Measurements from ENCODE around the gene ZDHHC13.

Gene ZDHHC13

DNA sequence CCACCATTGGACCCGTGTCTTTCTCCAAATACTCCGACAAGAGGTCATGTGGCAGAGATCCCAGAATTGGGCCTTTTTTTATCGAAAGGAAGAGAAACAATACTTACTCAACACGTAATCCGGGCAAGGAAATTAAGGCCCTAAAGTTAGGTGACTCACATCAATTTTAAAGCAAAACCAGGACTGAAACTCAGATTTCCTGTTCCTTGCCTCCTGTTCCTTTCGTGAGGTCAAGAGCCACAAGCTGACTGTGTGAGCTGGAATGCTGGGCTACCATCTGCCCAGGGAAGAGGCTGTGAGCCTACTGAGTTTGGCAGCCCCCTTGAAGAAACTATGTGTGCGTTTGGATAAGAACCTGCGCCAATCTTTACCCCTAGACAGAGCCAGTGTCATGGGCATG is 29.3 kb upstream of the ZDHHC13 start:
- Histone ChIP-seq H3K27ac (replicated peaks) (no peak overlapping the region), H3K27me3 (ENCODE audit: insufficient read depth, poor library complexity, severe bottlenecking) (no peaks in the 10 kb centered on the region), H3K4me3 (replicated peaks; ENCODE audit: insufficient read depth, low read length) (no peak overlapping the region)
- TF ChIP-seq SPI1 (IDR thresholded peaks at IDR 0.05; ENCODE audit: borderline replicate concordance, low read depth) (no peak), POLR2AphosphoS5 (IDR thresholded peaks at IDR 0.05; ENCODE audit: low read depth) (no peak), GABPA (IDR thresholded peaks at IDR 0.05; ENCODE audit: low read depth) (no peak)
- TF ChIP-seq, protein P1, sequence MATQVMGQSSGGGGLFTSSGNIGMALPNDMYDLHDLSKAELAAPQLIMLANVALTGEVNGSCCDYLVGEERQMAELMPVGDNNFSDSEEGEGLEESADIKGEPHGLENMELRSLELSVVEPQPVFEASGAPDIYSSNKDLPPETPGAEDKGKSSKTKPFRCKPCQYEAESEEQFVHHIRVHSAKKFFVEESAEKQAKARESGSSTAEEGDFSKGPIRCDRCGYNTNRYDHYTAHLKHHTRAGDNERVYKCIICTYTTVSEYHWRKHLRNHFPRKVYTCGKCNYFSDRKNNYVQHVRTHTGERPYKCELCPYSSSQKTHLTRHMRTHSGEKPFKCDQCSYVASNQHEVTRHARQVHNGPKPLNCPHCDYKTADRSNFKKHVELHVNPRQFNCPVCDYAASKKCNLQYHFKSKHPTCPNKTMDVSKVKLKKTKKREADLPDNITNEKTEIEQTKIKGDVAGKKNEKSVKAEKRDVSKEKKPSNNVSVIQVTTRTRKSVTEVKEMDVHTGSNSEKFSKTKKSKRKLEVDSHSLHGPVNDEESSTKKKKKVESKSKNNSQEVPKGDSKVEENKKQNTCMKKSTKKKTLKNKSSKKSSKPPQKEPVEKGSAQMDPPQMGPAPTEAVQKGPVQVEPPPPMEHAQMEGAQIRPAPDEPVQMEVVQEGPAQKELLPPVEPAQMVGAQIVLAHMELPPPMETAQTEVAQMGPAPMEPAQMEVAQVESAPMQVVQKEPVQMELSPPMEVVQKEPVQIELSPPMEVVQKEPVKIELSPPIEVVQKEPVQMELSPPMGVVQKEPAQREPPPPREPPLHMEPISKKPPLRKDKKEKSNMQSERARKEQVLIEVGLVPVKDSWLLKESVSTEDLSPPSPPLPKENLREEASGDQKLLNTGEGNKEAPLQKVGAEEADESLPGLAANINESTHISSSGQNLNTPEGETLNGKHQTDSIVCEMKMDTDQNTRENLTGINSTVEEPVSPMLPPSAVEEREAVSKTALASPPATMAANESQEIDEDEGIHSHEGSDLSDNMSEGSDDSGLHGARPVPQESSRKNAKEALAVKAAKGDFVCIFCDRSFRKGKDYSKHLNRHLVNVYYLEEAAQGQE (IDR thresholded peaks at IDR 0.05; ENCODE audit: insufficient replicate concordance, low read depth): no peak
- TF ChIP-seq, protein P2, sequence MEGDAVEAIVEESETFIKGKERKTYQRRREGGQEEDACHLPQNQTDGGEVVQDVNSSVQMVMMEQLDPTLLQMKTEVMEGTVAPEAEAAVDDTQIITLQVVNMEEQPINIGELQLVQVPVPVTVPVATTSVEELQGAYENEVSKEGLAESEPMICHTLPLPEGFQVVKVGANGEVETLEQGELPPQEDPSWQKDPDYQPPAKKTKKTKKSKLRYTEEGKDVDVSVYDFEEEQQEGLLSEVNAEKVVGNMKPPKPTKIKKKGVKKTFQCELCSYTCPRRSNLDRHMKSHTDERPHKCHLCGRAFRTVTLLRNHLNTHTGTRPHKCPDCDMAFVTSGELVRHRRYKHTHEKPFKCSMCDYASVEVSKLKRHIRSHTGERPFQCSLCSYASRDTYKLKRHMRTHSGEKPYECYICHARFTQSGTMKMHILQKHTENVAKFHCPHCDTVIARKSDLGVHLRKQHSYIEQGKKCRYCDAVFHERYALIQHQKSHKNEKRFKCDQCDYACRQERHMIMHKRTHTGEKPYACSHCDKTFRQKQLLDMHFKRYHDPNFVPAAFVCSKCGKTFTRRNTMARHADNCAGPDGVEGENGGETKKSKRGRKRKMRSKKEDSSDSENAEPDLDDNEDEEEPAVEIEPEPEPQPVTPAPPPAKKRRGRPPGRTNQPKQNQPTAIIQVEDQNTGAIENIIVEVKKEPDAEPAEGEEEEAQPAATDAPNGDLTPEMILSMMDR (IDR thresholded peaks at IDR 0.05; ENCODE audit: insufficient read depth, low read length): no peak
- DNase-seq (ENCODE audit: low read depth in 1 of 2, low spot score in 1 of 2): no peak

DNA sequence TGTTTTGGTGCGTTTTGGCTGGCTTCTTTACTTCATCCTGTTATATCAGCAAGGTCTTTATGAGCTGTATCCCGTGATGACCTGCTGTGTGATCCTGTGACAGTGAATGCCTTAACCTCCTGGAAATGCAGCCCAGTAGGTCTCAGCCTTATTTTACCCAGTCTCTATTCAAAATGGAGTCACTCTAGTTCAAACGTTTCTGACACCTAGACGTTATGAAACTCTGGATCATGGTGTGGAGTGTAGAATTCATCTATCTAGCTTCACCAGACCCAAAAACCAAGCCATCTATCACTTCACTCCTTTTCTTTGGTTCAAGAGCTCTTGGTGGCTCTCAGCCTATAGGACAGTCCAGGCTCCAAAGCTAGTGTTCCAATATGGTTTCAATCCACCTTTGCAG is 28.2 kb upstream of the ZDHHC13 start:
- Histone ChIP-seq H3K27me3 (ENCODE audit: insufficient read depth, poor library complexity, severe bottlenecking) (no peaks in the 10 kb centered on the region), H3K27ac (replicated peaks) (no peak overlapping the region), H3K4me3 (replicated peaks; ENCODE audit: insufficient read depth, low read length) (no peak overlapping the region)
- TF ChIP-seq, protein P2 (IDR thresholded peaks at IDR 0.05; ENCODE audit: insufficient read depth, low read length): no peak
- no peak for TF ChIP-seq SPI1 (IDR thresholded peaks at IDR 0.05; ENCODE audit: borderline replicate concordance, low read depth)
- no peak for DNase-seq (ENCODE audit: low read depth in 1 of 2, low spot score in 1 of 2)

DNA sequence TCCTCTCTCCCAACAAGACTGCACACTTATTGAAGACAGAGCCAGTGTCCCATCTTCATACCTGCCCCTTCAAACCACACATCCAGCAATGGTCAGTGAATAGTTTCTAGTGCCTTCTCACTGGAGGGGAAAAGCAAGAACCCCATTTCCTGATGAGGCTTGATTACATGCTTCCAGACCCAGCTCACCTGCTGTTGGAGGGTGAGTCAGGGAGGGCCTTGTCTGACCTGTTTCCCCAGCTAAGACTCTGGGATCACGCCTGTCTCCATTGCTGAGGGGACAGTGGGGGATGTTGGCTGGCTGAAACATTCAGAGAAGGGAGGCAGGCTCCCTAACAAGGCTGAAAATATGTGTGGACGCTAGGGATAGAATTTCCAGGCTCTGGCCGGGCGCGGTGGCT is 27.5 kb upstream of the ZDHHC13 start:
- Histone ChIP-seq H3K27me3 (ENCODE audit: insufficient read depth, poor library complexity, severe bottlenecking) (no peaks in the 10 kb centered on the region), H3K4me3 (replicated peaks; ENCODE audit: insufficient read depth, low read length) (no peak overlapping the region), H3K27ac (replicated peaks) (no peak overlapping the region)
- DNase-seq (ENCODE audit: low read depth in 1 of 2, low spot score in 1 of 2): no peak
- TF ChIP-seq SPI1 (IDR thresholded peaks at IDR 0.05; ENCODE audit: borderline replicate concordance, low read depth): no peak
- TF ChIP-seq GABPA (IDR thresholded peaks at IDR 0.05; ENCODE audit: low read depth): no peak
- TF ChIP-seq, protein P1 (IDR thresholded peaks at IDR 0.05; ENCODE audit: insufficient replicate concordance, low read depth): no peak
- TF ChIP-seq POLR2AphosphoS5 (IDR thresholded peaks at IDR 0.05; ENCODE audit: low read depth): no peak
- TF ChIP-seq, protein P2 (IDR thresholded peaks at IDR 0.05; ENCODE audit: insufficient read depth, low read length): no peak

DNA sequence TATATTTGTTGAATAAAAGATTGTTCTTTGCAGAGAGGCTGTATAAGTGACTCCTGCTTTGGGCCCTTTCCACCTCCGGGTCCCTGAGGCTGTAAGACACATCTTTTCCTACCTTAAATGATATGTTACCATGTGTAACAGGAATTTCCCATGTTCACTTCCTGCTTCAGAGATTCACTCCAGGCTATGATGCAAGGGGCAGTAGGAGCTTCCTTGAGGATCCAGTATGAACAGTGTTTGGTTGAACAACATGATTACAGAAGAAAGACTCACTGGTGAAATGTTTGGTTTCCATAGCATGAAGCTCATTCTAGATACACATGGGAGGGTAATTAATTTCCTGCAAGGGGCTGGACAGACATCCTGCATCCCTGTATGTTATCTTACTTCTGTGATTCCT is 25.6 kb upstream of the ZDHHC13 start:
- TF ChIP-seq, protein P2 (IDR thresholded peaks at IDR 0.05; ENCODE audit: insufficient read depth, low read length): no peak
- TF ChIP-seq, protein P1 (IDR thresholded peaks at IDR 0.05; ENCODE audit: insufficient replicate concordance, low read depth): no peak
- no peak for TF ChIP-seq GABPA (IDR thresholded peaks at IDR 0.05; ENCODE audit: low read depth)
- no peak for TF ChIP-seq SPI1 (IDR thresholded peaks at IDR 0.05; ENCODE audit: borderline replicate concordance, low read depth)
- TF ChIP-seq POLR2AphosphoS5 (IDR thresholded peaks at IDR 0.05; ENCODE audit: low read depth): no peak
- no peak for DNase-seq (ENCODE audit: low read depth in 1 of 2, low spot score in 1 of 2)
- H3K4me3 ChIP-seq (replicated peaks; ENCODE audit: insufficient read depth, low read length): no peak overlapping the region

More for the DNA sequence above, 25.6 kb upstream of the ZDHHC13 start:
- Histone ChIP-seq H3K27ac (replicated peaks) (no peak overlapping the region), H3K27me3 (ENCODE audit: insufficient read depth, poor library complexity, severe bottlenecking) (no peaks in the 10 kb centered on the region)
